SK-N-SH (cell line): Measurements from ENCODE around the gene ICA1. TPM values are rescaled to one million over a fixed set of nuclear protein-coding genes. Genes with fewer than 3 reads are reported as not detected.

Experiments
- CTCF ChIA-PET: fragments of 300-600, 350-600 bp; formaldehyde crosslinking; extraction: SDS; loops from one replicate; lab custom pipeline; 2021; lab: Yijun Ruan, JAX
- POLR2A ChIA-PET: fragments of 350-600 bp; sonication (Branson Sonifier 250); formaldehyde crosslinking; extraction: SDS; loops from one replicate; lab custom pipeline; 2020; ENCODE audit warnings: antibody characterized with exemption, inconsistent platforms; lab: Yijun Ruan, JAX
- DNase-seq: peaks from one replicate; pipeline ENCODE4 v3.0.0; 2012
- H2AFZ ChIP-seq: fragments of 200-600 bp; sonication (generic); 2 replicates; pipeline ENCODE4 v1.8.1; 2016; ENCODE audit warnings: antibody characterized with exemption, mild to moderate bottlenecking, low read depth
- H3F3A ChIP-seq: fragments of 200-600 bp; sonication (generic); replicated peaks from 2 replicates; pipeline ENCODE3; 2016; ENCODE audit warnings: antibody characterized with exemption, mild to moderate bottlenecking; ENCODE audit not compliant: insufficient read depth
- H3K27ac ChIP-seq, 2 experiments: fragments of 200-500 bp in 1 of 2; fragments of 200-600 bp in 1 of 2; sonication (Bioruptor generic) in 1 of 2; sonication (generic), shearing (Covaris generic) in 1 of 2; 2 replicates each; pipeline versions ENCODE4 v1.5.1 to v1.6.1; 2014 to 2016; ENCODE audit warnings: low read depth in 2 of 2, inconsistent platforms in 1 of 2, low read length in 1 of 2, mild to moderate bottlenecking in 1 of 2, mixed read lengths in 1 of 2
- H3K27me3 ChIP-seq: fragments of 200-600 bp; sonication (generic), shearing (Covaris generic); 2 replicates; pipeline ENCODE4 v1.6.1; 2016; ENCODE audit warnings: mixed run types; ENCODE audit not compliant: insufficient read depth
- H3K36me3 ChIP-seq, 2 experiments: fragments of 200-500 bp in 1 of 2; fragments of 200-600 bp in 1 of 2; sonication (Bioruptor generic) in 1 of 2; sonication (generic) in 1 of 2; replicated peaks in 1 of 2; 2 replicates each; pipeline versions ENCODE3 to v1.5.1; 2014 to 2016; ENCODE audit warnings: low read length in 1 of 2, mild to moderate bottlenecking in 1 of 2; ENCODE audit not compliant: insufficient read depth in 2 of 2, control insufficient read depth in 1 of 2
- H3K4me1 ChIP-seq, 2 experiments: fragments of 200-500 bp in 1 of 2; fragments of 200-600 bp in 1 of 2; sonication (Bioruptor generic) in 1 of 2; sonication (generic), shearing (Covaris generic) in 1 of 2; 2 replicates each; pipeline versions ENCODE4 v1.5.1 to v1.6.1; 2014 to 2016; ENCODE audit warnings: low read depth in 1 of 2, low read length in 1 of 2, mixed run types in 1 of 2; ENCODE audit not compliant: insufficient read depth in 2 of 2, control insufficient read depth in 1 of 2
- H3K4me2 ChIP-seq: fragments of 200-600 bp; sonication (generic), shearing (Covaris generic); 2 replicates; pipeline ENCODE4 v1.6.1; 2017; ENCODE audit warnings: mixed run types
- H3K4me3 ChIP-seq, 2 experiments: fragments of 200-500 bp in 1 of 2; fragments of 200-600 bp in 1 of 2; sonication (Bioruptor generic) in 1 of 2; sonication (generic), shearing (Covaris generic) in 1 of 2; 2 replicates each; pipeline versions ENCODE4 v1.5.1 to v1.8.1; 2014 to 2016; ENCODE audit warnings: low read depth in 2 of 2, inconsistent platforms in 1 of 2, low read length in 1 of 2, mild to moderate bottlenecking in 1 of 2, mixed read lengths in 1 of 2, moderate library complexity in 1 of 2
- H3K79me2 ChIP-seq: fragments of 200-600 bp; sonication (generic); 2 replicates; pipeline ENCODE4 v1.8.1; 2017; ENCODE audit warnings: mild to moderate bottlenecking; ENCODE audit not compliant: insufficient read depth
- H3K9ac ChIP-seq: fragments of 200-600 bp; sonication (generic); 2 replicates; pipeline ENCODE4 v1.6.1; 2017; ENCODE audit warnings: mixed run types
- H3K9me2 ChIP-seq: fragments of 200-600 bp; sonication (generic); 2 replicates; pipeline ENCODE4 v1.6.1; 2017; ENCODE audit warnings: mixed run types
- H3K9me3 ChIP-seq: fragments of 200-600 bp; sonication (generic); 2 replicates; pipeline ENCODE4 v1.6.1; 2017; ENCODE audit warnings: mixed run types, mild to moderate bottlenecking, moderate library complexity
- H4K20me1 ChIP-seq: fragments of 200-600 bp; sonication (generic); 2 replicates; pipeline ENCODE4 v1.6.1; 2017; ENCODE audit warnings: mild to moderate bottlenecking, mixed run types; ENCODE audit not compliant: insufficient read depth
- CHD2 ChIP-seq: fragments of 150-350 bp; IDR thresholded peaks from 2 replicates; pipeline ENCODE4 v1.6.1; 2018; ENCODE audit warnings: low read length; ENCODE audit not compliant: partially characterized antibody
- EP300 ChIP-seq, 2 experiments: IDR thresholded peaks; 2 replicates each; pipeline versions ENCODE4 v1.4.0 to v1.6.1; 2012; ENCODE audit warnings: borderline replicate concordance in 1 of 2, low read depth in 1 of 2, low read length in 1 of 2
- EZH2phosphoT487 ChIP-seq: fragments of 200-600 bp; sonication (generic); IDR thresholded peaks from 2 replicates; pipeline ENCODE4 v1.6.1; 2017; ENCODE audit warnings: low read depth, mixed run types, mild to moderate bottlenecking, antibody characterized with exemption, moderate library complexity, borderline replicate concordance
- FOXJ3 ChIP-seq: sonication (generic); formaldehyde crosslinking; IDR thresholded peaks from 2 replicates; pipeline ENCODE4 v1.5.1; 2020; ENCODE audit warnings: mild to moderate bottlenecking, missing genetic modification reagents
- GATA2 ChIP-seq: sonication (generic); formaldehyde crosslinking; IDR thresholded peaks from 2 replicates; pipeline ENCODE4 v1.5.0; 2020; ENCODE audit warnings: mild to moderate bottlenecking, missing genetic modification reagents
- JUND ChIP-seq: IDR thresholded peaks from 2 replicates; pipeline ENCODE4 v1.4.0; 2012
- NFIC ChIP-seq: IDR thresholded peaks from 2 replicates; pipeline ENCODE4 v1.4.0; 2012; ENCODE audit warnings: borderline replicate concordance
- POLR2AphosphoS5 ChIP-seq: IDR thresholded peaks from 2 replicates; pipeline ENCODE4 v1.6.1; 2012; ENCODE audit warnings: low read depth, low read length
- RCOR1 ChIP-seq: fragments of 150-350 bp; IDR thresholded peaks from 2 replicates; pipeline ENCODE4 v1.6.1; 2017; ENCODE audit warnings: antibody characterized with exemption, low read length
- RFX5 ChIP-seq: IDR thresholded peaks from 2 replicates; pipeline ENCODE4 v1.6.1; 2012; ENCODE audit warnings: mild to moderate bottlenecking, improper control_type of control experiment, low read length
- TCF12 ChIP-seq: IDR thresholded peaks from 2 replicates; pipeline ENCODE4 v1.4.0; 2012
- YY1 ChIP-seq: IDR thresholded peaks from 2 replicates; pipeline ENCODE4 v1.4.0; 2012; ENCODE audit warnings: low read depth, mild to moderate bottlenecking
- WGBS: methylation state at CpG from one replicate; pipeline ENCODE4 v1.1.6; 2017; ENCODE audit warnings: low lambda C conversion rate; 5-methylcytosine and 5-hydroxymethylcytosine counted together
- polyA plus RNA-seq, 3 experiments: library from polyadenylated mRNA; depleted of rRNA; stranded (reverse); fragments of >200 nt; gene quantifications; 2 replicates each; pipeline ENCODE4 v1.2.3, GENCODE V29; 2012
- TF ChIP-seq, protein P1 (sequence below): IDR thresholded peaks from 2 replicates; pipeline ENCODE4 v1.4.0; 2012; ENCODE audit warnings: low read depth, borderline replicate concordance
- TF ChIP-seq, protein P2 (sequence below): IDR thresholded peaks from 2 replicates; pipeline ENCODE4; 2012
- TF ChIP-seq, protein P3 (sequence below): IDR thresholded peaks from 2 replicates; pipeline ENCODE4 v1.6.1; 2012; ENCODE audit warnings: mild to moderate bottlenecking, low read depth, low read length, moderate library complexity

ICA1 gene
- polyA plus RNA-seq, 1 of the 3 experiments (the other 2 are of a cell fraction) = 2.4 TPM

DNA sequence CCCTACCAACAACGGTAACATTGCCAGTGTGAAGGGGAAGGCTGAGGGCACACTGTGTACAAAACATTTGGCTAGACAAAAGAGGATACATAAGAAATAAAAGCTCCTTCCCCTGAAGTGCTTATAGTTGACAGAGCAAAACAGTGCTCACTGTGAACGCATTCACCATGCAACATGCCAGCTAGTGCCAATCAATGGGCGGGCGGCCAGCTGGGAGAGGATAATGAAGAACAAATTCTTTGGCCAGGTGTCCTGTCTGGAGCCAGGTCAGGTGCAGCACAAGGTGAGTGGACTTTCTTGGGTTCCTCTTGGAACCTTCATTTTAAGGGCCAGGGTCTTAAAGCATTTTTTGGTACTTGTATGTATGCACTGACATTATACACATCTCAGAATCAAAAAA lies 106.1 kb downstream of the ICA1 start (continued):
- TF ChIP-seq JUND = no peak

DNA sequence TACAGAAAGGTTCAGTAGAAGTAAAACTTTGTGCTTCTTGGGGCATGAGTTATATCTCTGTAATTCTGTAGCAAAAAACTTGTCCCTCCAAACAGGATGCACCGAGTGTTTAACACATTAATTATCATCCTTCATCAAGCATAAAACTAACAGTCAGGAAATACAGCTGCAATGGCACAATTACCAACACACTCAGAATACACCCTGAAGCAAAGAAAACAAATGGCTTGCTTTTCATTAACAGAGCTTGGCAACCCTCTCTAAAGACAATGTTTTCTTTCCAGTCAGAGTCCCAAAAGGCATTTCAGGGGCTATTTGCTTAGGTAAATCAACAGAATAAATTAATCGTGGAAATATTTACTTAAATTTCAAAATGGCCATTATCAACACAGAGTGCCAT lies 107.7 kb downstream of the ICA1 start:
- no peaks in the 10 kb centered on the region for H3K79me2 ChIP-seq
- H4K20me1 ChIP-seq = no peaks in the 10 kb centered on the region
- peaks cover 0 to 9% of the 10 kb centered on the region in 2 experiments for H3K36me3 ChIP-seq
- no peaks in the 10 kb centered on the region for H3K27me3 ChIP-seq
- DNase-seq = peak; percentile 31
- POLR2A ChIA-PET = no interaction called here
- H3K27ac ChIP-seq = peak overlapping the region in 1 of 2 experiments; percentile 80; a peak in 2 of 4 replicates
- CTCF ChIA-PET = interaction anchor here (0.6 to 1.8 kb wide), 6 partner anchors 9 to 510 kb away, joined by 3 to 6 read pairs (median 3); no protein-coding TSS in a partner anchor
- no peak overlapping the region for H2AFZ ChIP-seq
- peak; percentile 80; the same call in 1 of the 2 replicates for TF ChIP-seq RCOR1
- peak; percentile 51; the same call in 1 of the 2 replicates for TF ChIP-seq FOXJ3 (CRISPR knock-in tag)
- TF ChIP-seq GATA2 = peak; percentile 64; the same call in 1 of the 2 replicates
- peak in 1 of 2 experiments; percentile 66; a peak in 1 of 4 replicates for TF ChIP-seq EP300 (IDR thresholded peaks at IDR 0.05; ENCODE audit: borderline replicate concordance in 1 of 2, low read depth in 1 of 2, low read length in 1 of 2)
- TF ChIP-seq, protein P1, sequence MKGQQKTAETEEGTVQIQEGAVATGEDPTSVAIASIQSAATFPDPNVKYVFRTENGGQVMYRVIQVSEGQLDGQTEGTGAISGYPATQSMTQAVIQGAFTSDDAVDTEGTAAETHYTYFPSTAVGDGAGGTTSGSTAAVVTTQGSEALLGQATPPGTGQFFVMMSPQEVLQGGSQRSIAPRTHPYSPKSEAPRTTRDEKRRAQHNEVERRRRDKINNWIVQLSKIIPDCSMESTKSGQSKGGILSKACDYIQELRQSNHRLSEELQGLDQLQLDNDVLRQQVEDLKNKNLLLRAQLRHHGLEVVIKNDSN = no peak
- TF ChIP-seq CHD2 = peak; percentile 51
- TF ChIP-seq, protein P2, sequence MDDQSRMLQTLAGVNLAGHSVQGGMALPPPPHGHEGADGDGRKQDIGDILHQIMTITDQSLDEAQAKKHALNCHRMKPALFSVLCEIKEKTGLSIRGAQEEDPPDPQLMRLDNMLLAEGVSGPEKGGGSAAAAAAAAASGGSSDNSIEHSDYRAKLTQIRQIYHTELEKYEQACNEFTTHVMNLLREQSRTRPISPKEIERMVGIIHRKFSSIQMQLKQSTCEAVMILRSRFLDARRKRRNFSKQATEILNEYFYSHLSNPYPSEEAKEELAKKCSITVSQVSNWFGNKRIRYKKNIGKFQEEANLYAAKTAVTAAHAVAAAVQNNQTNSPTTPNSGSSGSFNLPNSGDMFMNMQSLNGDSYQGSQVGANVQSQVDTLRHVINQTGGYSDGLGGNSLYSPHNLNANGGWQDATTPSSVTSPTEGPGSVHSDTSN = no peak
- H3K9me2 ChIP-seq = no peaks in the 10 kb centered on the region
- H3K9me3 ChIP-seq = no peaks in the 10 kb centered on the region
- H3F3A ChIP-seq = no peaks in the 10 kb centered on the region
- no peak overlapping the region for H3K4me3 ChIP-seq
- no peak overlapping the region for H3K4me2 ChIP-seq
- WGBS = 11% methylated on average over 2 of the region's 2 CpGs
- H3K9ac ChIP-seq = no peak overlapping the region
- H3K4me1 ChIP-seq = peaks cover 0 to 38% of the 10 kb centered on the region in 2 experiments; a peak in 2 of 4 replicates

DNA sequence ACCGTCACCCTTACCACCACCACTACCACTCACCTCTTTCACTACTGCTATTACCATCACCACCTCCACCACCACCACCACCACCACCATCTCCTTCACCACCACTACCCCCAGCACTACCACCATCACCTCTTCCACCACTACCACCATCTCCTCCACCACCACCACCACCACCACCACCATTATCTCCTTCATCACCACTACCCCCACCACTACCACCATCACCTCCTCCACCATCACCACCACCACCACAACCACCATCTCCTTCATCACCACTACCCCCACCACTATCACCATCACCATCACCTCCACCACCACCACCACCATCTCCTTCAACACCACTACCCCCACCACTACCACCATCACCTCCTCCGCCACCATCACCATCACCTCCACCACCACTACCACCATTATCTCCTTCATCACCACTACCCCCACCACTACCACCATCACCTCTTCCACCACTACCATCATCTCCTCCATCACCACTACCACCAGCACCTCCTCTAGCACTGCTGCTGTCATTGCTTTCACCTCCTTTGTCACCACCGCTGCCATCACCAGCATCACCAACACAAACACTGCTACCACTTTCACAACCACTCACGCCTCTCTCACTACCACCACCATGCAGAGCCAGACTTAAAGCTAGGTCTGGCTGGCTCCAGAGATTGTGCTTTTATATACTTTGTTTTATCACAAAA lies 109.3 kb downstream of the ICA1 start:
- H3K4me3 ChIP-seq = no peak overlapping the region
- TF ChIP-seq, protein P3, sequence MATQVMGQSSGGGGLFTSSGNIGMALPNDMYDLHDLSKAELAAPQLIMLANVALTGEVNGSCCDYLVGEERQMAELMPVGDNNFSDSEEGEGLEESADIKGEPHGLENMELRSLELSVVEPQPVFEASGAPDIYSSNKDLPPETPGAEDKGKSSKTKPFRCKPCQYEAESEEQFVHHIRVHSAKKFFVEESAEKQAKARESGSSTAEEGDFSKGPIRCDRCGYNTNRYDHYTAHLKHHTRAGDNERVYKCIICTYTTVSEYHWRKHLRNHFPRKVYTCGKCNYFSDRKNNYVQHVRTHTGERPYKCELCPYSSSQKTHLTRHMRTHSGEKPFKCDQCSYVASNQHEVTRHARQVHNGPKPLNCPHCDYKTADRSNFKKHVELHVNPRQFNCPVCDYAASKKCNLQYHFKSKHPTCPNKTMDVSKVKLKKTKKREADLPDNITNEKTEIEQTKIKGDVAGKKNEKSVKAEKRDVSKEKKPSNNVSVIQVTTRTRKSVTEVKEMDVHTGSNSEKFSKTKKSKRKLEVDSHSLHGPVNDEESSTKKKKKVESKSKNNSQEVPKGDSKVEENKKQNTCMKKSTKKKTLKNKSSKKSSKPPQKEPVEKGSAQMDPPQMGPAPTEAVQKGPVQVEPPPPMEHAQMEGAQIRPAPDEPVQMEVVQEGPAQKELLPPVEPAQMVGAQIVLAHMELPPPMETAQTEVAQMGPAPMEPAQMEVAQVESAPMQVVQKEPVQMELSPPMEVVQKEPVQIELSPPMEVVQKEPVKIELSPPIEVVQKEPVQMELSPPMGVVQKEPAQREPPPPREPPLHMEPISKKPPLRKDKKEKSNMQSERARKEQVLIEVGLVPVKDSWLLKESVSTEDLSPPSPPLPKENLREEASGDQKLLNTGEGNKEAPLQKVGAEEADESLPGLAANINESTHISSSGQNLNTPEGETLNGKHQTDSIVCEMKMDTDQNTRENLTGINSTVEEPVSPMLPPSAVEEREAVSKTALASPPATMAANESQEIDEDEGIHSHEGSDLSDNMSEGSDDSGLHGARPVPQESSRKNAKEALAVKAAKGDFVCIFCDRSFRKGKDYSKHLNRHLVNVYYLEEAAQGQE = no peak
- TF ChIP-seq, protein P1 = no peak
- no peak for TF ChIP-seq NFIC
- no peak for TF ChIP-seq POLR2AphosphoS5
- TF ChIP-seq RFX5 = no peak
- no peak for TF ChIP-seq TCF12
- no peak for TF ChIP-seq EZH2phosphoT487
- TF ChIP-seq, protein P2 = no peak
- no peak for TF ChIP-seq JUND
- TF ChIP-seq YY1 = no peak
- no peaks in the 10 kb centered on the region for H3K9me3 ChIP-seq
- H3F3A ChIP-seq = no peaks in the 10 kb centered on the region
- no peaks in the 10 kb centered on the region for H3K27me3 ChIP-seq
- H4K20me1 ChIP-seq = no peaks in the 10 kb centered on the region
- no peaks in the 10 kb centered on the region for H3K79me2 ChIP-seq
- H3K36me3 ChIP-seq = peaks cover 0 to 6% of the 10 kb centered on the region in 2 experiments
- no peak overlapping the region for H3K9ac ChIP-seq
- ChIA-PET CTCF (no interaction called here), POLR2A (no interaction called here)
- H3K9me2 ChIP-seq = no peaks in the 10 kb centered on the region
- no peak overlapping the region for H3K4me2 ChIP-seq
- DNase-seq = no peak
- H3K4me1 ChIP-seq = peaks cover 0 to 43% of the 10 kb centered on the region in 2 experiments; a peak in 2 of 4 replicates
- no peak overlapping the region; a peak in 1 of 4 replicates for H3K27ac ChIP-seq
- 80% methylated on average over 4 of the region's 4 CpGs for WGBS
- no peak overlapping the region for H2AFZ ChIP-seq
